NCI-H1694 (cell line): ENCODE measurements around the gene COL9A3.

ENCODE experiments used
- DNase-seq: peaks from one replicate; lab custom pipeline; 2025; lab: John Stamatoyannopoulos, UW

Gene COL9A3

DNA sequence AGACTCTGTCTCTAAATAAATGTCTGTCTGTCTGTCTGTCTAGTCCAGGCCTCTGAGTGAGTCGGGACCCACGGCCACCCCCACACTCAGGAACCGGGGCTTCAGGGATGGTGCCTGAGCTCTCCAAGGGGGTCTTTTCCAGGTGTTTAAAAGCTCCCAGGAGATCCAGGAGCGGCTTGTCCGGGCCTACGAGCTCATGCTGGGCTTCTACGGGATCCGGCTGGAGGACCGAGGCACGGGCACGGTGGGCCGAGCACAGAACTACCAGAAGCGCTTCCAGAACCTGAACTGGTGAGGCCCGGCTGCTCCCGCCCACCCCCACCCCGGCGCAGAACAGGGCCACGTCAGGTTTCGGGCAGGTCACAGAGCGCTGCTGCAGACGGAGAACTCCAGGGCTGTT, 5.5 kb upstream of the COL9A3 start:
- DNase-seq = no peak

DNA sequence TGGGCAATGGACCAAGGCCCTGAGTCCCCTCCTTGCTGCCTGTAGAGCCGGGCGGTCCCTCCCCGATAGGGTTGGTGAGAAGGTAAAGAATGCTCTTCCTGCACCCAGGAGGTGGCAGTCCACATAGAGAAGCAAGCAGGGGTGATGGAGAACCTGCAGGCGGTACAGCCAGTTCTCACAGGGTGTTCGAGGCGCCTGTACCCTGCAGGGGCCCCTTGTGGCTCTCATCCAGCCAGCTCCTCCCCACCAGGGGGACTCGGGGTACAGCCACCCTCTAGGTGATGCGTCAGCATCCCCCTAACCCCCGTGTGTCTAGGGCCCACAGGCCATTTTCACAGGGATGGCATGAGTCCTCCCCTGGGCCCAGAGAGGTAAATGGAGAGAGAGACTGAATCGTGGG, 5.1 kb upstream of the COL9A3 start:
- DNase-seq = no peak

DNA sequence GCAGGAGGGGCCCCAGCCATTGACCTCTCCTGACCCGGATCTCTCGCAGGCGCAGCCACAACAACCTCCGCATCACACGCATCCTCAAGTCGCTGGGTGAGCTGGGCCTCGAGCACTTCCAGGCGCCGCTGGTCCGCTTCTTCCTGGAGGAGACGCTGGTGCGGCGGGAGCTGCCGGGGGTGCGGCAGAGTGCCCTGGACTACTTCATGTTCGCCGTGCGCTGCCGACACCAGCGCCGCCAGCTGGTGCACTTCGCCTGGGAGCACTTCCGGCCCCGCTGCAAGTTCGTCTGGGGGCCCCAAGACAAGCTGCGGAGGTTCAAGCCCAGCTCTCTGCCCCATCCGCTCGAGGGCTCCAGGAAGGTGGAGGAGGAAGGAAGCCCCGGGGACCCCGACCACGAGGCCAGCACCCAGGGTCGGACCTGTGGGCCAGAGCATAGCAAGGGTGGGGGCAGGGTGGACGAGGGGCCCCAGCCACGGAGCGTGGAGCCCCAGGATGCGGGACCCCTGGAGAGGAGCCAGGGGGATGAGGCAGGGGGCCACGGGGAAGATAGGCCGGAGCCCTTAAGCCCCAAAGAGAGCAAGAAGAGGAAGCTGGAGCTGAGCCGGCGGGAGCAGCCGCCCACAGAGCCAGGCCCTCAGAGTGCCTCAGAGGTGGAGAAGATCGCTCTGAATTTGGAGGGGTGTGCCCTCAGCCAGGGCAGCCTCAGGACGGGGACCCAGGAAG, 4.5 kb upstream of the COL9A3 start:
- DNase-seq = no peak

DNA sequence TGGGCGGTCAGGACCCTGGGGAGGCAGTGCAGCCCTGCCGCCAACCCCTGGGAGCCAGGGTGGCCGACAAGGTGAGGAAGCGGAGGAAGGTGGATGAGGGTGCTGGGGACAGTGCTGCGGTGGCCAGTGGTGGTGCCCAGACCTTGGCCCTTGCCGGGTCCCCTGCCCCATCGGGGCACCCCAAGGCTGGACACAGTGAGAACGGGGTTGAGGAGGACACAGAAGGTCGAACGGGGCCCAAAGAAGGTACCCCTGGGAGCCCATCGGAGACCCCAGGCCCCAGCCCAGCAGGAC, 4.0 kb upstream of the COL9A3 start:
- DNase-seq = no peak

DNA sequence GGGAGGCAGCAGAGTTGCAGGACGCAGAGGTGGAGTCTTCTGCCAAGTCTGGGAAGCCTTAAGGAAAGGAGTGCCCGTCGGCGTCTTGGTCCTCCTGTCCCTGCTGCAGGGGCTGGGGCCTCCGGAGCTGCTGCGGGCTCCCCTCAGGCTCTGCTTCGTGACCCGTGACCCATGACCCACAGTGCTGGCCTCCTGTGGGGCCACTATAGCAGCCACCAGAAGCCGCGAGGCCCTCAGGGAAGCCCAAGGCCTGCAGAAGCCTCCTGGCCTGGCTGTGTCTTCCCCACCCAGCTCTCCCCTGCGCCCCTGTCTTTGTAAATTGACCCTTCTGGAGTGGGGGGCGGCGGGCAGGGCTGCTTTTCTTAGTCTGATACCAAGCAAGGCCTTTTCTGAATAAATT, 3.3 kb upstream of the COL9A3 start:
- no peak for DNase-seq

DNA sequence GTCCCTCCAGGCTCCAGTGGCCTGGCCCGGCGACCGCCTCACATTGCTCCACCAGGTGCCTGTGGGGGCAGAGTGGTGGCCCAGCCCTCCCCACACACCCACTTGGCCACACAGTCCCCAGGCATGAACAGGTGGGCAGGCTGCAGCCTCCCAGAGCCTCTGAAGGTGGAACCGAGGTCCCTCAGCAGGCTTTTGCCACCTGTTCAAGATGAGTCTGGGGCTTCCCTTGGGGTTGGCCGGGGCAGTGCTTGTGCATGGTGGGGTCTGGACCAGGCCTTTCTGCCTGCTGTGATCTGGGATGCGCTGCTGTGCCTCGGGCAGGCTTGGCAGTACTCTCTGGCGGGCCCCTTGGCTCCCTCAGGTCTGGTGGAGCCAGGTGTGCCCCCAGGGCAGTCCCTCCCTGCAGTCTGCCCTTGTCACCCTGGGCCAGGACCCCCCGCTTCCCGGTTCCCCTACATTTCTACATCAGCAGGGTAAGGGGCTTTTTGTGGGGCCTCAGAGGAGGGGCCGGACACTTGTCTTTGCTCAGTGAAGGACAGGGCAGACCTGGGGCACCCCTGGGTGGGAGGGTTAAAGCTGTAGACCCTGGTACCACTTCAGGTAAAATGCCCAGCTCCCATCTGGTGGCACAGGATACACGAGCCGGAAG, 2.7 kb upstream of the COL9A3 start:
- DNase-seq = no peak

DNA sequence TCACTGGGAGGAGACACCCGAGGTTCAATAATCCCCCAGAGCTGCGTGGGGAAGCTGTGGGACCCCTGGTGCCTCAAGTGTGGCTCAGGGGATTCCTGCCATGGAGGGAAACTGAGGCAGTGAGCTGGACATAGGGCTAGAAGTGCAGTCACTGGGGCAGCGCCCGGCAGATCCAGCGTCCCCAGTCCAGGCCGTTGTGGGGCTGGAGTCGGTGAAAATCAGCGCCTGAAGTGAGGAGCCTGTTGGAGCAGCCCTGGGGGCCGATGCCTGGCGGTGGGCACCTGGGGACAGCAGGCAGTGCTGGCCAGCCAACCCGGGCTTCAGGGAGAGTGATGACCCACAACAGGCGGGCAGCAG, 2.2 kb upstream of the COL9A3 start:
- no peak for DNase-seq

DNA sequence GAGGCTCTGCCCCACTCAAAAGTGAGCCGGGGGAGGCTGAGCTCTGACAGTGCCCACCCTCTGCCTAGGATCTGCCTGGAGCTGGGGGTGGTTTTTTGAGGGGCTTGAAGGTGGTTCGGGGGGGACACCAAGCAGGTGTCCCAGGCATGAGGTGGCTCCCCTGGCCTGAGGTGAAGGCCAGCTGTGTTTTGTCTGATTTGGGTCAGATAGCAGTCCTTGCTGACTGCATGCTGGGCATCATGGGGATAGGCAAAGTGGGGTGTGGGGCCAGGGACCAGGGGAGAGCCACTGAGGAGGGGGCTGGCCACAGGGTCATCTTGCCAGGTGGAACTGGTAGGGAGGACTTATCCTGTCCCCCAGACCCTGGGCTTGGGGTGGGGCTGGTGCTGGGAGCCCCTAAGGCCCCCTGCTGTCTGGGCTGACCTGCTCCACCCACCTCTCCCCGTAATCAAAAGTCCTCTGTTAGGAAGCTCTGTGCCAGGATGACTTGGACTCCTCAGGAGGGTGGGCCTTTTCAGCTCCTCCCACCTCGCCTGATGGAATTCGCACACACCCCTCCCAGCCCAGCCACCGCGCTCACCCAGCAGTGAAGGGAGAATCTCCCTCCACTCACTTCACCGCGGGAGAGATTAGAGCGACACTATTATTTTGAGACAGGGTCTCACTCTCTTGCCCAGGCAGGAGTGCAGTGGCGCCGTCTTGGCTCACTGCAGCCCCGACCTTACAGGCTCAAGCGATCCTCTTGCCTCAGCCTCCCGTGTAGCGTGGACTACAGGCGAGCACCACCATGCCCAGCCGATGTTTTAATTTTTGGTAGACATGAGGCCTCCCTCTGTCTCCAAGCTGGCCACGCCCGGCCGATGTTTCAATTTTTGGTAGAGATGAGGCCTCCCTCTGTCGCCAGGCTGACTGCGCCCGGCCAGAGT, 1.5 kb upstream of the COL9A3 start:
- DNase-seq = no peak

DNA sequence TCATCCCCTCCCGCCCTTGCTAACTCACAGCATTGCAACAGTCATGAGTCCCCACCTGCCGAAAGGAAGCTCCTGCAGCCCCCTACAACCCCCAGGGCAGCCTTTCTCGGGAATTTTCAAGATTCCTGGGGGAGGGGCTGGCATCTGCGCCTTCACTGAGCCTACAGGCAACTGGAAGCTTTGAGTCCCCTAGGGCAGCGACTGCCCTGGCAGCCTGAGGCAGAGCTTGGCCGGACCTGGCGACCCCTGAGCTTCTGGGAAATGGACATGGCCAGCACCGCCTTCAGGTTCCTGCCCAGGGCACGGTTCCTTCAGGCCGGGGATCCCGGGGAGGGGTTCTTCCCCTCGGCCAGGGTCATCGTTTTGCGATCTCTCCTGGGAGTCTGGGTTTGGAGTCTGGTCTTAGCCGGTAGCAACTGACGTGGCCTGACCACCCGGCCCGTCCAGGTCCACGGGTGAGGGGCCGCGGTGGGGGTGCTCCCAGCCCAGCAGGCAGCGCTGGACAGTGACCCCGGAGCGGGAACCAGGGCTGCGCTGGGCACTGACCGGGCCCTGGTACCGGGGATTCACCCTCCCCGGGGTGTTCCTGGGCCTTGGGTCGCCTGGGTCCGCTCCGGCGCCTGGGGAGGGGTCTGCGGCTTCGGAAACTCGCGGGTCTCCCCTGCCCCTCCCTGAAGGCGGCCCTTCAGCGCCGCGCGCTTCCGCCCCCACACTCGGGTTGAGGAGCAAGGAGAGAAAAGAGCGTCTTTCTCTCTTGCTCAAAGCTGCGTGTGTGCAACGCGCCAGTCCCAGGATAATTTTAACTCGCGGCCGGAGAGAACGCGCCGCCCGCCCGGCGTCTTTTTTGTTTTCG, 593 bp upstream of the COL9A3 start:
- no peak for DNase-seq

DNA sequence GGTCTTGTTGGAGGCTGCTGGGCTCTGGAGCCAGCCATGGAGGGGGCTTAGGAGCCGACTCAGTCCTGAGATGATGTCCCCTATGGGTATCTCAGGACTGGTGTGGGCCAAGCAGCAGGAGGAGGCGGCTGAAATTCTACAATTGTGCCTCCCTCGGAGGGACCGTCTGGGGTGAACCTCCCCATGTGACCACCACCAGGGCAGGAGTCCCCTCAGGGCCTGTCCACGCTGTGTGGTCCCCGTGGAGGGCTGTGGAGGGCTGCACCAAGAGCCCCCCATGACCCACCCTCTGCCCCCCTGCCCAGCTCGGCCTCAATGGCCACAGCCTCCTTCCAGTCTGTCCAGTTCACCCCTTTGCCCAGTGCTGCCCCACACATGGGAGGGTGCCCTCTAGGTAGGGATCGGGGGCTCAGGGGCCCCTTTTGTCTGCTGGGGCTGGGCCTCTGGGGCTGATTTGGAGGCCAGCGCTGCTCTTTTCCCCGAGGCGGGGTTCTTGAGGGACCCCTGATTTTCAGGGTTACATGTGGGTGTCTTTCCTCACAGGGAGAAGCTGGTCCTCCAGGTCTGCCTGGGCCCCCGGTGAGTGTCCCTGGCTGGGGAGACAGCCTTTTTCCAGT, 1.2 kb downstream of the COL9A3 start:
- DNase-seq = no peak

DNA sequence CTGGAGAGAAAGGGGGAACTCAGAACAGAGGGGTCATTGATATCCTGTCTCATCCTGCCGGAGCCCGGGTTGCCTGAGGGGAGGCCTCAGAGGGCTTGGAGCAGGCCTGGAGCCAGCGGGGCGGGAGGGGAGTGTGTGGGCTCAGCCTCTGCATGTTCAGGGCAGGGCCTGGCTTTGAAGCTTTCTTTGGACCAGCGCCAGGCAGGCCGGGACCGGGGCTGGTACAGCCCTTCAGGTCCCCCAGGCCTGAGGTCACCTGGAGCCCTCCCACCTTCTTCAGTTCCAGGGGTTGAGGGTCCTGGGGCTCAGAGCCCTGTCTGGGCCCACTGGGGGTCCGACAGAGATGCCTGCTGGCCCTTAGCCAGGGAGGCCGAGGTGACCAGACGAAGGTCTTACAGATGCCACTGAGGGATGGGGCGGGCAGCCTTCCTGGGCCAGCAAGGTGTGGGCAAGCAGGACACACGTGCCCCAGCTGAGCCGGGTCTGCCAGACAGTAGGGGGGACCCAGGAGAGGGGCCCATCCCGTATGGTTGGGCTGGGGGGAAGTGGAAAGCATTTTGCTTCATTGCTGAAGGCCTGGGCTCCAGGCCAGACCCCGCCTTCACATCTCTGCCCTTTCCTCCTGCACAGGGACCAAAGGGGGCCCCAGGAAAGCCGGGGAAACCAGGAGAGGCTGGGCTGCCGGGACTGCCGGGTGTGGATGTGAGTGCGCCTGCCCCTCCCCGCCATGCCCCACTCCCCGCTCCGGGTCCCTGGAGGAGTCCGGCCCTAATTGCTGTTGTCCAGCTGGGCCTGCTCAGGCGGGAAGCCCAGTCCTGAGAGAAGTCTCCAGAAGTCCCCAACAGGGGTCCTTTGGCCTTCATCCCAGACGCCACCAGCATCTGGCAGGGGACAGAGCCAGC, 2.0 kb downstream of the COL9A3 start:
- DNase-seq = no peak

DNA sequence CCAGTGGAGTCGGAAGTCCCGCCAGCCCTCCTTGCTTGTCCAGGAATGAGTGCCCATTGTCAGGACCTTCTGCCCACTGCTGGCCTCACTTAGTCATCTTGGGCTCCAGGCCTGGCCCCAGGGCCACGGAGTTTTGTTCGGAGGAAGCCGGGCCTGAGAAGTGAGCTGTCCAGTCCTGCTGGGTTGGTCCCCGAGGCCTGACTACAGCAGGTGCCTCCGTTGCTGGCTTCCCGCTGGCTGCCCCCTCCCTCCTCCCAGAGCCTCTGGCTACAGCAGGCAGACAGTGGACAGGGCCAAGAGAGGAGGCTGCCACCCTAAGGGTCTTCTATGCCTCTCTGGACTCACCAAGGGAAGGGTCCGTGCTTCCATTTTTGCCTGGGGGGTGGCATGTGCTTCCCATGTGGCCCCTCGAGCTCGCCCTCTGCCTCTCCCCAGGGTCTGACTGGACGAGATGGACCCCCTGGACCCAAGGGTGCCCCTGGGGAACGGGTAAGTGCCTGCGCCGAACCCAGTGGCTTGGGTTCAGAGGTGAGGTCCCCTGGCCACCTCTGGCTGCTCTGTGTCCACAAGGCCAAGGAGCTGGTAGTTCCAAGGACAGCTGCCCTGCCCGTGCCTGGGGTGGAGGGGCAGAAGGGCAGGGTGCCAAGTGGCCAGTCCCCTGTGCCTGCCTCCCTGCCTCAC, 2.8 kb downstream of the COL9A3 start:
- DNase-seq = no peak

DNA sequence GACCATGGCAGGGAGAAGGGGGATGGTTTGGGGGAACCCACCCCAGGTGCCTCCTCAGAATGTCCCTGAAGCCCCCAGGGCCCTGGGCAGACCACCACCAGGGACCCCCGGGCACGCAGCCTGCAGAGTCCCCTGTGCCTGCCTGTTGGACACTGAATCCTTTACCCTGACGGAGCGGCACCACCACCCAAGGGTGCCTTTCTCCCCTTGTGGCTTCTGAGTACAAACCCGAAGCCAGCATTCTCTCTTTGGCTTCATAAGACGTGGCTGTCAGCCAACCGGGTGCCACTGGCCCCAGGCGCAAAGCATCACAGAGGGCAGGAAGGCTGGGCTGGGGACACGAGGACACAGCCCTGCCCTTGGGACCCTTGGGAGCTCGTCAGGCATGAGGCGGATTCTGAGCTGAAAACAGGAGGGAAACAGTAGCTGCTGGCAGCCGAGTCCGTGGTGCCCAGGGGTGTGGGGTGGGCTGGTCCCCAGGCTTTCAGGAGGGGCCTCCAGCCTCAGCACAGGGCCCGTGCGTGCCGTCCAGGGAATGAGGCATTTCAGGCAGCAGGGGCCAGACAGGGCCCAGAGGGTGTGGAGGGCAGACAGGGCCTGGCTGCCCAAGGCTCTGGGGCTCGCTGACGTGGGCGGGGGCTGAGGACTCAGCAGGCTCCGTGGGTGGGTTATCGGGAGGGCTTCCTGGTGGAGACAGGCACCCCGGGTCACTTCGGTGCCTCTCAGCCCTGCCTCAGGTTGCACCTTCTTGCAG, 3.5 kb downstream of the COL9A3 start:
- DNase-seq = no peak

DNA sequence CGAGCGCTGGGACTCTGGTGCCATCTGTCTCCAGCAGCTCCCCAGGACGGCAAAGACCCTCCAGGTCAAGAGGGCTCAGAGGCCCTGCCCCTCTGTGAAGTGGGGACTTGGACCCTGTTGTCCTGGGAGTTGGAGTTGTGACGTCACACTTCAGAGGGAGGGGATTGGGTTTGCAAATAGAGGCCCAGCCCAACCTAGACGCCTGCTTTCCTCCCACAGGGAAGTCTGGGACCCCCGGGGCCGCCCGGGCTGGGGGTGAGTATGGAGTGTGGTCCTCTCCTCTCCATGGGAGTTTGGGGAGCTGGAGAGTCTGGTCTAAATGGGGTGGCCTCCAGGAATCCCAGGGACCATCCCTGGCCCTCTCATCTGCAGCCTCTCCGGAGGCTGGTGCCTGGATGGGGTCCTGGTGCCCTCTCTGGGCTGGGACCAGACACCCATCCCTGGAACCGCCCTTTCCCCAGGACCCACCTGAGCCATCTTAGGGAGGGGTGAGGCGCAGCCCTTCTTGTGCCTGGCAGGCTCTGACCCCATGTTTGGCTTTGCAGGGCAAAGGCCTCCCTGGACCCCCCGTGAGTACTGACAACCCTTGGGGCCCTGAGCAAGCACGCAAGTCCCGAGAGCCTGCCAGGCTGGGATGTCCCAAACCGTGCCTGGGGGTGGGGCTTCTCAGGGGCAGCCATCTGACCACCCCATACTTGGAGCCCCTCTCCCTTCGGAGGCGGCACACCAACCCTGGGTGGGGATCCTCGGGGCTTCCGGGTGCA, 4.3 kb downstream of the COL9A3 start:
- DNase-seq = no peak

DNA sequence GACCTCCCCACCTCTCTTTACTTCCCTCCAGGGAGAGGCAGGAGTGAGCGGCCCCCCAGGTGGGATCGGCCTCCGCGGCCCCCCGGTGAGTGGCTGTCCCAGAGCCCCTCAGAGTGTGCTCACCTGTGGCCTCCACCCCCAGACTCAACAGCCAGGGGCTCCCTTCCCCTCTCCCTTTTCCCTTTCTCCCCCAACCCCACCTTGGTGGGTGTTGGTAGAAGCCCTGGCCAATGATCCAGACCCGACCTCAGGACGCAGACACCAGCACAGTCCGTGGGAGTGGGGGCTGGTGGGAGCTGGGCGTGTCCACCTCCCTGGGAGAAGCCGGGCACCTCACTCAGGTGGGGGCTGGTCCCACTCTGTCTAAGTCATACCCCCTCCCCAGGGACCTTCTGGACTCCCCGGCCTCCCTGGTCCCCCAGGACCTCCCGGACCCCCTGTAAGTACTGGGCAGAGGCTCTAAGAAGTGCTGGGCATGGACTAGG, 4.9 kb downstream of the COL9A3 start:
- no peak for DNase-seq

DNA sequence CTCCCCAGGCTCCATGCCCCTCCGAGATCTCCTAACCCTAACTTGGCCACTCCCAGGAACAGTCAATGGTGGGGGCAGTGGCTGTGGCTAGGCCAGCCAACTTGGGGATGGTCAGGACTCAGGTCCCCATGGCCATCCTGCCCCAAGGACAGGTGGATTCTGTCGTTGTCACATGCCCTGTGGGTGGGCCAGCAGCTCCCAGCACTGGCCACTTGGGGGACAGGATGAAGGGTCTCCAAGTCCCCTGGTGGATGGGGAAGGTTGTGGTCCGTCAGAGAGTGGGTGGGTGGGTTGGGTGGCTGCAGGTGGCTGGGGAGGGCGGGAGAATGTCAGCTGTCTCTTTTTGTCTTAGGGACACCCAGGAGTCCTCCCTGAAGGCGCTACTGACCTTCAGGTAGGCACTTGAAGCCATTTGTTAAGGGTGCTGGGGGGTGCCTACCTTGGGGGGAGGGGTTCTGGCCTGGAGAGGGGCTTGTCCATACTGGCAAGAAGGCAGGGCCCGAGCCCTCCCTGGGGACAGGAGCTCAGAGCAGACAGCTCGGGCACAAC, 5.5 kb downstream of the COL9A3 start:
- DNase-seq = no peak

DNA sequence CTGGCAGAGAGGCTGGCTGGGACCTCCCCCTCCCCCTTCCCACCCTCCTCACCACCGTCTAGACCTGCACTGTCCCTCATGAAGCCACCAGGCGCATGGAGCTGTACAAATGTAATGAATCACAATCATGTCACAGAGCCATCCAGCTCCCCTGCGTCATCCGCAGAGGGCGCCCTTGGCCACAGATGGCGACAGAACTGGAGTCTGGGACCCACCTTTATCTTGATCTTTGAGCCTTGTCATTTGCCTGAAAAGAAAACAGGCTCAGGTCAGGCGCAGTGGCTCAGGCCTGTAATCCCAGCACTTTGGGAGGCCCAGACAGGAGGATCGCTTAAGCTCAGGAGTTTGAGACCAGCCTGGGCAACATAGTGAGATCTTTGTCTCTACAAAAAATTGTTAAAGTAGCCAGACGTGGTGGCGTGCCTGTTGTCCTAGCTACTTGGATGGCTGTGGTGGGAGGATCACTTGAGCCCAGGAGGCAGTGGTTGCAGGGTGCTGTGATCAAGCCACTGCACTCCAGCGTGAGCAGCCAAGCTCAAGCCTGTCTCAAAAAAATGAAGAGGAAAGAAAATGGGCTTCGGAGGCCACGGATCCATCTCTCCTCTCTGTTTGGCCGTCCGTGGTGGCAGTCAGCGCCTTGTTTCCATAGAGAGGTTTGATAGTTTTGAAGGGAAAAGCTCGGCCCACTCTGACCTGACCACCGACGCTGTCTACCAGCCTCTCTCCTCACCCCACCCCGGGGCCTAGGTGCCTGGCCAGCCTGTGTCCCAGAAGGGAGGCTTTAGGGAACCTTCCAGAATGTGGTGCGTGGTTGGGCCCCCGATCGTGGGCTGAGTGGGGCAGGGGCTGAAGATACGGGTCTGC, 6.2 kb downstream of the COL9A3 start:
- DNase-seq = peak; percentile 78
